Liver (tissue), 9 donors: ENCODE results near the gene SH3GL3. TPM values are rescaled to one million over a fixed set of nuclear protein-coding genes. Genes with fewer than 3 reads are reported as not detected.

ENCODE experiments used
- DNase-seq: peaks from one replicate; pipeline ENCODE4 v3.0.0-alpha.2; 2017; ENCODE audit warnings: low spot score
- H3K27ac ChIP-seq, 2 donors: one replicate each; pipeline ENCODE4 v1.7.0; 2013; ENCODE audit warnings: inconsistent platforms in 2 of 2, low read length in 2 of 2, control low read depth in 1 of 2, low read depth in 1 of 2, mild to moderate bottlenecking in 1 of 2
- H3K27me3 ChIP-seq, 4 donors: one replicate each; pipeline versions ENCODE4 v1.6.1 to v1.7.0; 2013; ENCODE audit warnings: low read length in 3 of 4, inconsistent platforms in 1 of 4, mild to moderate bottlenecking in 1 of 4, moderate library complexity in 1 of 4; ENCODE audit not compliant: control insufficient read depth in 4 of 4, insufficient read depth in 4 of 4
- H3K36me3 ChIP-seq, 4 donors: one replicate each; pipeline versions ENCODE4 v1.6.1 to v1.7.0; 2013; ENCODE audit warnings: low read length in 3 of 4, mild to moderate bottlenecking in 3 of 4, low read depth in 1 of 4, moderate library complexity in 1 of 4; ENCODE audit not compliant: control insufficient read depth in 4 of 4, insufficient read depth in 3 of 4
- H3K4me1 ChIP-seq, 4 donors: one replicate each; pipeline versions ENCODE4 v1.6.1 to v1.7.0; 2013; ENCODE audit warnings: low read length in 3 of 4, mild to moderate bottlenecking in 3 of 4, moderate library complexity in 1 of 4; ENCODE audit not compliant: control insufficient read depth in 4 of 4, insufficient read depth in 4 of 4
- H3K4me3 ChIP-seq, 3 donors: one replicate each; pipeline versions ENCODE4 v1.6.1 to v1.7.0; 2013; ENCODE audit warnings: low read length in 3 of 3, control low read depth in 1 of 3, low read depth in 1 of 3, mild to moderate bottlenecking in 1 of 3
- H3K9ac ChIP-seq, 2 donors: one replicate each; pipeline ENCODE4 v1.7.0; 2013; ENCODE audit warnings: low read length in 2 of 2, mild to moderate bottlenecking in 2 of 2, moderate library complexity in 2 of 2, control low read depth in 1 of 2, low read depth in 1 of 2
- H3K9me3 ChIP-seq, 4 donors: one replicate each; pipeline versions ENCODE4 v1.6.1 to v1.7.0; 2013; ENCODE audit warnings: low read length in 3 of 4; ENCODE audit not compliant: control insufficient read depth in 4 of 4
- ATF3 ChIP-seq: IDR thresholded peaks from 2 replicates; pipeline ENCODE4 v1.6.1; 2016; ENCODE audit warnings: antibody characterized with exemption
- EGR1 ChIP-seq, 2 donors: IDR thresholded peaks; 2 replicates each; pipeline ENCODE4 v1.6.1; 2016 to 2018; ENCODE audit warnings: antibody characterized with exemption in 2 of 2, low read depth in 2 of 2
- FOXA1 ChIP-seq: IDR thresholded peaks from 2 replicates; pipeline ENCODE4 v1.6.1; 2016; ENCODE audit warnings: antibody characterized with exemption
- GABPA ChIP-seq, 2 donors: IDR thresholded peaks in 1 of 2; conservative IDR thresholded peaks in 1 of 2; 2 replicates each; pipeline ENCODE4 v1.6.1; 2016; ENCODE audit warnings: antibody characterized with exemption in 2 of 2, mild to moderate bottlenecking in 1 of 2, moderate library complexity in 1 of 2
- JUND ChIP-seq, 2 donors: IDR thresholded peaks; 2 replicates each; pipeline ENCODE4 v1.6.1; 2016; ENCODE audit warnings: antibody characterized with exemption in 2 of 2
- NR2F2 ChIP-seq: IDR thresholded peaks from 2 replicates; pipeline ENCODE4 v1.6.1; 2016; ENCODE audit warnings: antibody characterized with exemption
- RAD21 ChIP-seq, 2 donors: IDR thresholded peaks; 2 replicates each; pipeline ENCODE4 v1.6.1; 2016; ENCODE audit warnings: antibody characterized with exemption in 2 of 2, mild to moderate bottlenecking in 2 of 2
- RXRA ChIP-seq, 2 donors: IDR thresholded peaks; 2 replicates each; pipeline ENCODE4 v1.6.1; 2017 to 2018; ENCODE audit warnings: antibody characterized with exemption in 2 of 2, mild to moderate bottlenecking in 1 of 2
- TAF1 ChIP-seq: conservative IDR thresholded peaks from 2 replicates; pipeline ENCODE4 v1.6.1; 2016; ENCODE audit warnings: antibody characterized with exemption, mild to moderate bottlenecking
- YY1 ChIP-seq: IDR thresholded peaks from 2 replicates; pipeline ENCODE4 v1.6.1; 2016; ENCODE audit warnings: antibody characterized with exemption, mild to moderate bottlenecking
- WGBS: extraction: QIAGEN DNeasy Blood & Tissue Kit; methylation state at CpG from one replicate; pipeline ENCODE4 v1.1.7; 2013; 5-methylcytosine and 5-hydroxymethylcytosine counted together
- polyA plus RNA-seq, 2 donors: library from polyadenylated mRNA; stranded (reverse) in 1 of 2; unstranded in 1 of 2; fragments of 200-250 nt in 1 of 2; fragments of >200 nt in 1 of 2; fragmentation: Nextera tagmentation in 1 of 2; extraction: Ambion mirVana in 1 of 2; gene quantifications; one replicate each; pipeline versions ENCODE4 v1.2.1 to v1.2.3, GENCODE V29; 2013 to 2015
- total RNA-seq, 2 donors: library from RNA; depleted of rRNA; stranded (reverse); fragments of >200 nt; gene quantifications; one replicate each; pipeline ENCODE4 v1.2.3, GENCODE V29; 2014
- TF ChIP-seq, protein P1 (sequence below): IDR thresholded peaks from 2 replicates; pipeline ENCODE4 v1.6.1; 2016; ENCODE audit warnings: antibody characterized with exemption
- TF ChIP-seq, protein P2 (sequence below): IDR thresholded peaks from 2 replicates; pipeline ENCODE4 v1.6.1; 2016; ENCODE audit warnings: antibody characterized with exemption, mild to moderate bottlenecking
- donor health status: healthy.
- donor health status: healthy.
- donor health status: healthy.
- donor health status: healthy.
- donor health status: healthy.

SH3GL3 gene
- total and polyA plus RNA-seq, 4 donors: 0.23 TPM; not detected in 3

- Histone ChIP-seq H3K27me3 (peaks cover 0 to 7% (median 0%) of the 10 kb centered on the region in 4 donors), H3K4me1 (no peaks in the 10 kb centered on the region), H3K9ac (no peak overlapping the region), H3K36me3 (no peaks in the 10 kb centered on the region), H3K4me3 (no peak overlapping the region), H3K27ac (no peak overlapping the region), H3K9me3 (no peaks in the 10 kb centered on the region)
- 76% methylated on average over 4 of the region's 4 CpGs for WGBS
- no peak for DNase-seq
- TF ChIP-seq RXRA (IDR thresholded peaks at IDR 0.05) (no peak), NR2F2 (no peak), JUND (IDR thresholded peaks at IDR 0.05) (no peak), GABPA (IDR thresholded peaks at IDR 0.05 in 1 of 2, conservative IDR thresholded peaks at IDR 0.05 in 1 of 2) (no peak), YY1 (no peak), RAD21 (IDR thresholded peaks at IDR 0.05) (no peak), ATF3 (no peak), EGR1 (IDR thresholded peaks at IDR 0.05; ENCODE audit: low read depth in 2 of 2) (no peak), FOXA1 (no peak), TAF1 (no peak)
- TF ChIP-seq, protein P1, sequence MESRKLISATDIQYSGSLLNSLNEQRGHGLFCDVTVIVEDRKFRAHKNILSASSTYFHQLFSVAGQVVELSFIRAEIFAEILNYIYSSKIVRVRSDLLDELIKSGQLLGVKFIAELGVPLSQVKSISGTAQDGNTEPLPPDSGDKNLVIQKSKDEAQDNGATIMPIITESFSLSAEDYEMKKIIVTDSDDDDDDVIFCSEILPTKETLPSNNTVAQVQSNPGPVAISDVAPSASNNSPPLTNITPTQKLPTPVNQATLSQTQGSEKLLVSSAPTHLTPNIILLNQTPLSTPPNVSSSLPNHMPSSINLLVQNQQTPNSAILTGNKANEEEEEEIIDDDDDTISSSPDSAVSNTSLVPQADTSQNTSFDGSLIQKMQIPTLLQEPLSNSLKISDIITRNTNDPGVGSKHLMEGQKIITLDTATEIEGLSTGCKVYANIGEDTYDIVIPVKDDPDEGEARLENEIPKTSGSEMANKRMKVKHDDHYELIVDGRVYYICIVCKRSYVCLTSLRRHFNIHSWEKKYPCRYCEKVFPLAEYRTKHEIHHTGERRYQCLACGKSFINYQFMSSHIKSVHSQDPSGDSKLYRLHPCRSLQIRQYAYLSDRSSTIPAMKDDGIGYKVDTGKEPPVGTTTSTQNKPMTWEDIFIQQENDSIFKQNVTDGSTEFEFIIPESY: no peak
- TF ChIP-seq, protein P2, sequence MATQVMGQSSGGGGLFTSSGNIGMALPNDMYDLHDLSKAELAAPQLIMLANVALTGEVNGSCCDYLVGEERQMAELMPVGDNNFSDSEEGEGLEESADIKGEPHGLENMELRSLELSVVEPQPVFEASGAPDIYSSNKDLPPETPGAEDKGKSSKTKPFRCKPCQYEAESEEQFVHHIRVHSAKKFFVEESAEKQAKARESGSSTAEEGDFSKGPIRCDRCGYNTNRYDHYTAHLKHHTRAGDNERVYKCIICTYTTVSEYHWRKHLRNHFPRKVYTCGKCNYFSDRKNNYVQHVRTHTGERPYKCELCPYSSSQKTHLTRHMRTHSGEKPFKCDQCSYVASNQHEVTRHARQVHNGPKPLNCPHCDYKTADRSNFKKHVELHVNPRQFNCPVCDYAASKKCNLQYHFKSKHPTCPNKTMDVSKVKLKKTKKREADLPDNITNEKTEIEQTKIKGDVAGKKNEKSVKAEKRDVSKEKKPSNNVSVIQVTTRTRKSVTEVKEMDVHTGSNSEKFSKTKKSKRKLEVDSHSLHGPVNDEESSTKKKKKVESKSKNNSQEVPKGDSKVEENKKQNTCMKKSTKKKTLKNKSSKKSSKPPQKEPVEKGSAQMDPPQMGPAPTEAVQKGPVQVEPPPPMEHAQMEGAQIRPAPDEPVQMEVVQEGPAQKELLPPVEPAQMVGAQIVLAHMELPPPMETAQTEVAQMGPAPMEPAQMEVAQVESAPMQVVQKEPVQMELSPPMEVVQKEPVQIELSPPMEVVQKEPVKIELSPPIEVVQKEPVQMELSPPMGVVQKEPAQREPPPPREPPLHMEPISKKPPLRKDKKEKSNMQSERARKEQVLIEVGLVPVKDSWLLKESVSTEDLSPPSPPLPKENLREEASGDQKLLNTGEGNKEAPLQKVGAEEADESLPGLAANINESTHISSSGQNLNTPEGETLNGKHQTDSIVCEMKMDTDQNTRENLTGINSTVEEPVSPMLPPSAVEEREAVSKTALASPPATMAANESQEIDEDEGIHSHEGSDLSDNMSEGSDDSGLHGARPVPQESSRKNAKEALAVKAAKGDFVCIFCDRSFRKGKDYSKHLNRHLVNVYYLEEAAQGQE: no peak
Measured at GRCh38 chr15:83514584-83514983, 67.4 kb downstream of the SH3GL3 start.

- peaks cover 0 to under 1% (median 0%) of the 10 kb centered on the region in 4 donors for H3K9me3 ChIP-seq
- H3K4me1 ChIP-seq: no peaks in the 10 kb centered on the region
- H3K4me3 ChIP-seq: no peak overlapping the region
- TF ChIP-seq ATF3: no peak
- TF ChIP-seq, protein P1: no peak
- no peaks in the 10 kb centered on the region for H3K36me3 ChIP-seq
- WGBS: 63% methylated on average over 4 of the region's 4 CpGs
- H3K9ac ChIP-seq: no peak overlapping the region
- H3K27ac ChIP-seq: no peak overlapping the region
- peaks cover 0 to 7% (median 0%) of the 10 kb centered on the region in 4 donors for H3K27me3 ChIP-seq
- no peak for DNase-seq
Measured at GRCh38 chr15:83515164-83515563, 68.0 kb downstream of the SH3GL3 start.
